ENCODE data around the gene POLR3E. TPM values are rescaled to one million over a fixed set of nuclear protein-coding genes. Genes with fewer than 3 reads are reported as not detected.

Gene POLR3E
- total RNA-seq, 1 experiment from 2014 or later: 73.5 TPM

GRCh38 chr16:22314661-22315626 is 17.7 kb downstream of the POLR3E start (continued):
- TF ChIP-seq FOXP1 (CRISPR knock-in tag; IDR thresholded peaks at IDR 0.05; ENCODE audit: borderline replicate concordance): no peak
- no peak for TF ChIP-seq HMGXB4 (CRISPR knock-in tag; IDR thresholded peaks at IDR 0.05)
- no peak for TF ChIP-seq STAT6 (CRISPR knock-in tag; conservative IDR thresholded peaks at IDR 0.05; ENCODE audit: low read depth)
- no peak for TF ChIP-seq ERG (CRISPR knock-in tag; IDR thresholded peaks at IDR 0.05)

- H3K36me3 Mint-ChIP-seq: peaks cover 54% of the 10 kb centered on the region
- CTCF ChIA-PET: no interaction called here
- no peak overlapping the region for H3K4me3 Mint-ChIP-seq
These were observed 18.8 kb downstream of the POLR3E start for GRCh38 chr16:22315979-22316378.

GRCh38 chr16:22316411-22316811 is 19.2 kb downstream of the POLR3E start:
- no peak for TF ChIP-seq ZNF281 (CRISPR knock-in tag; IDR thresholded peaks at IDR 0.05)
- TF ChIP-seq ZSCAN18 (CRISPR knock-in tag; IDR thresholded peaks at IDR 0.05): no peak
- no peak for TF ChIP-seq IRF2 (CRISPR knock-in tag; IDR thresholded peaks at IDR 0.05; ENCODE audit: borderline replicate concordance, low read depth)
- no peak for TF ChIP-seq ATF2 (CRISPR knock-in tag; IDR thresholded peaks at IDR 0.05; ENCODE audit: borderline replicate concordance, low read depth)
- no peak for TF ChIP-seq ZNF396 (CRISPR knock-in tag; IDR thresholded peaks at IDR 0.05; ENCODE audit: borderline replicate concordance)
- no peak for TF ChIP-seq PRDM15 (CRISPR knock-in tag; IDR thresholded peaks at IDR 0.05)
- no peak for TF ChIP-seq NR2C2 (CRISPR knock-in tag; IDR thresholded peaks at IDR 0.05)
- no peak for TF ChIP-seq ATF1 (CRISPR knock-in tag; IDR thresholded peaks at IDR 0.05)
- Mint-ChIP-seq H3K9me3 (no peaks in the 10 kb centered on the region), H3K4me3 (no peak overlapping the region), H3K27me3 (ENCODE audit: low read depth) (no peaks in the 10 kb centered on the region), H3K4me1 (no peaks in the 10 kb centered on the region), H3K27ac (no peak overlapping the region), H3K36me3 (peaks cover 52% of the 10 kb centered on the region)
- no peak for ATAC-seq
- ChIA-PET CTCF (no interaction called here), POLR2A (no interaction called here)
- no peak for DNase-seq (ENCODE audit: low spot score)

More at GRCh38 chr16:22315979-22316378, 18.8 kb downstream of the POLR3E start:
- no peak overlapping the region for H3K27ac Mint-ChIP-seq
- ATAC-seq: no peak
- no peaks in the 10 kb centered on the region for H3K9me3 Mint-ChIP-seq
- POLR2A ChIA-PET: no interaction called here
- DNase-seq (ENCODE audit: low spot score): no peak
- no peak for TF ChIP-seq PRRX2 (CRISPR knock-in tag; IDR thresholded peaks at IDR 0.05)
- no peak for TF ChIP-seq NFYB (CRISPR knock-in tag; conservative IDR thresholded peaks at IDR 0.05; ENCODE audit: low read depth)
- no peak for TF ChIP-seq TEAD4 (CRISPR knock-in tag; IDR thresholded peaks at IDR 0.05)
- no peaks in the 10 kb centered on the region for H3K4me1 Mint-ChIP-seq
- H3K27me3 Mint-ChIP-seq (ENCODE audit: low read depth): no peaks in the 10 kb centered on the region

All from WTC11 (cell line).